GM12878 (cell line): ENCODE data around the gene CDC20B.

Experiments used
- ATF2 ChIP-seq: IDR thresholded peaks from 2 replicates; pipeline ENCODE4 v1.6.1; 2012; ENCODE audit warnings: low read length, inconsistent platforms
- BCL11A ChIP-seq: IDR thresholded peaks from 2 replicates; pipeline ENCODE4 v1.6.1; 2011; ENCODE audit warnings: low read depth, low read length
- CREB1 ChIP-seq: IDR thresholded peaks from 2 replicates; pipeline ENCODE4 v1.6.1; 2012; ENCODE audit warnings: low read depth, mild to moderate bottlenecking, inconsistent platforms
- CTCF ChIP-seq, 3 experiments: IDR thresholded peaks in 2 of 3; conservative IDR thresholded peaks in 1 of 3; 2 replicates each; pipeline ENCODE4 v1.5.1; 2011; ENCODE audit warnings: low read depth in 3 of 3, low read length in 3 of 3, mild to moderate bottlenecking in 3 of 3, control low read depth in 2 of 3, moderate library complexity in 2 of 3, inconsistent platforms in 1 of 3, mixed read lengths in 1 of 3; ENCODE audit not compliant: control insufficient read depth in 2 of 3, insufficient read depth in 1 of 3; ENCODE audit errors: extremely low read depth in 1 of 3

GRCh38 chr5:55171471-55171870, 1.5 kb downstream of the CDC20B start:
- TF ChIP-seq BCL11A (no peak), CREB1 (no peak), CTCF (IDR thresholded peaks at IDR 0.05 in 2 of 3, conservative IDR thresholded peaks at IDR 0.05 in 1 of 3; ENCODE audit: control insufficient read depth in 2 of 3, extremely low read depth in 1 of 3, insufficient read depth in 1 of 3, low read depth in 3 of 3, low read length in 3 of 3) (no peak), ATF2 (no peak)
